GM12878 (cell line): ENCODE results near the gene RNASEH2B. TPM values are rescaled to one million over a fixed set of nuclear protein-coding genes. Genes with fewer than 3 reads are reported as not detected.
A peak's percentile ranks its signal among the peaks of the same experiment; 100 is the strongest.

Experiments used
- ATAC-seq: fragments of 200-7000 bp; cut with Tn5 transposase; 3 replicates; pipeline ENCODE4 v1.9.1; 2020; ENCODE audit warnings: mild to moderate bottlenecking, moderate library complexity
- Bru-seq: library from RNA; stranded (reverse); fragments of 400-500 nt; gene quantifications from one replicate; lab custom pipeline; 2021; lab: Mats Ljungman, UMichigan
- BruChase-seq, 2 experiments: library from RNA; stranded (reverse); fragments of 400-500 nt; gene quantifications; one replicate each; lab custom pipeline; 2021; lab: Mats Ljungman, UMichigan
- BruUV-seq: library from RNA; stranded (reverse); fragments of 400-500 nt; replicated peaks from 2 replicates; lab custom pipeline; 2021; lab: Mats Ljungman, UMichigan
- CTCF ChIA-PET: fragments of 300-600 bp; sonication (Branson Sonifier 250); formaldehyde crosslinking; extraction: SDS; loops from one replicate; lab custom pipeline; 2021; ENCODE audit warnings: inconsistent platforms; lab: Yijun Ruan, JAX
- POLR2A ChIA-PET: fragments of 350-600 bp; formaldehyde crosslinking; extraction: SDS; loops from one replicate; lab custom pipeline; 2021; ENCODE audit warnings: inconsistent platforms; lab: Charles Lee
- RAD21 ChIA-PET: fragments of 300-600 bp; sonication (Branson Sonifier 250); formaldehyde crosslinking; loops from one replicate; lab custom pipeline; 2023; ENCODE audit warnings: antibody characterized with exemption; ENCODE audit not compliant: unreplicated experiment; lab: Charles Lee
- SMC1A ChIA-PET: fragments of 300-600 bp; sonication (Branson Sonifier 250); formaldehyde crosslinking; loops from one replicate; lab custom pipeline; 2023; ENCODE audit not compliant: unreplicated experiment, uncharacterized antibody; lab: Charles Lee
- DNase-seq: peaks from one replicate; pipeline ENCODE4 v3.0.0-alpha.2; 2011; ENCODE audit warnings: low read depth, low spot score
- FAIRE-seq: peaks from 3 replicates; lab custom pipeline; 2011; peaks lifted over from hg19 to GRCh38; lab: Jason Lieb, UNC
- H2AFZ ChIP-seq: 2 replicates; pipeline ENCODE4 v1.6.0; 2011; ENCODE audit warnings: low read depth, low read length, control low read depth; ENCODE audit not compliant: control insufficient read depth
- H3K27ac ChIP-seq: 2 replicates; pipeline ENCODE4 v1.5.1; 2011; ENCODE audit warnings: control low read depth; ENCODE audit not compliant: control insufficient read depth, insufficient read depth
- H3K27me3 ChIP-seq, 2 experiments: replicated peaks in 1 of 2; 2 replicates each; pipeline versions ENCODE4 v1.6.0 to v1.6.1; 2011; ENCODE audit warnings: low read length in 1 of 2; ENCODE audit not compliant: control insufficient read depth in 2 of 2, insufficient read depth in 2 of 2
- H3K36me3 ChIP-seq, 2 experiments: 2 replicates each; pipeline ENCODE4 v1.5.1; 2011; ENCODE audit warnings: low read length in 1 of 2; ENCODE audit not compliant: control insufficient read depth in 2 of 2, insufficient read depth in 2 of 2
- H3K4me1 ChIP-seq: 2 replicates; pipeline ENCODE4 v1.6.1; 2011; ENCODE audit warnings: mild to moderate bottlenecking, low read length, moderate library complexity, mixed read lengths; ENCODE audit not compliant: control insufficient read depth, insufficient read depth
- H3K4me2 ChIP-seq: 2 replicates; pipeline ENCODE4 v1.6.0; 2011; ENCODE audit warnings: control low read depth; ENCODE audit not compliant: control insufficient read depth, insufficient read depth
- H3K4me3 ChIP-seq: fragments of 200-600 bp; sonication (generic); 2 replicates; pipeline ENCODE4 v1.5.1; 2016
- H3K79me2 ChIP-seq: 2 replicates; pipeline ENCODE4 v1.6.0; 2011; ENCODE audit warnings: low read length; ENCODE audit not compliant: control insufficient read depth, insufficient read depth
- H3K9ac ChIP-seq: 2 replicates; pipeline ENCODE4 v1.8.0; 2011; ENCODE audit warnings: low read length, control low read depth, mixed read lengths; ENCODE audit not compliant: control insufficient read depth, insufficient read depth
- H3K9me3 ChIP-seq: replicated peaks from 3 replicates; pipeline ENCODE4 v1.5.1; 2011; ENCODE audit warnings: mild to moderate bottlenecking, low read length; ENCODE audit not compliant: control insufficient read depth, insufficient read depth
- H4K20me1 ChIP-seq: 2 replicates; pipeline ENCODE4 v1.6.0; 2011; ENCODE audit not compliant: control insufficient read depth, insufficient read depth
- BMI1 ChIP-seq: fragments of 450-650 bp; IDR thresholded peaks from 2 replicates; pipeline ENCODE4 v1.6.1; 2016; ENCODE audit warnings: mild to moderate bottlenecking, moderate library complexity, borderline replicate concordance
- CUX1 ChIP-seq: IDR thresholded peaks from 2 replicates; pipeline ENCODE4 v1.6.1; 2012; ENCODE audit warnings: improper control_type of control experiment, low read depth, low read length; ENCODE audit not compliant: insufficient replicate concordance
- FOXM1 ChIP-seq: IDR thresholded peaks from 2 replicates; pipeline ENCODE4 v1.6.1; 2012; ENCODE audit warnings: low read depth, mild to moderate bottlenecking, inconsistent platforms, low read length, moderate library complexity
- NR2C2 ChIP-seq: IDR thresholded peaks from 2 replicates; pipeline ENCODE4 v1.6.1; 2011; ENCODE audit warnings: borderline replicate concordance, low read depth; ENCODE audit not compliant: control insufficient read depth, insufficient read length
- ZNF687 ChIP-seq: fragments of 450-650 bp; IDR thresholded peaks from 2 replicates; pipeline ENCODE4 v1.6.1; 2017; ENCODE audit warnings: mild to moderate bottlenecking, moderate library complexity
- ZZZ3 ChIP-seq: IDR thresholded peaks from 2 replicates; pipeline ENCODE4 v1.6.1; 2011; ENCODE audit warnings: low read depth; ENCODE audit not compliant: control insufficient read depth, insufficient read length
- WGBS: methylation state at CpG from one replicate; pipeline ENCODE4 v1.1.6; 2016; ENCODE audit warnings: low lambda C conversion rate; ENCODE audit not compliant: insufficient replicate concordance, insufficient coverage; ENCODE audit errors: missing lambda C conversion rate; 5-methylcytosine and 5-hydroxymethylcytosine counted together
- in situ Hi-C: fragments of 300-500 bp; cut with MboI; formaldehyde crosslinking; loops from 9 replicates; pipeline ENCODE4 v1.14.3; 2018; ENCODE audit warnings: mixed read lengths
- intact Hi-C: fragments of 100-400 bp; cut with micrococcal nuclease; formaldehyde crosslinking; loops from one replicate; pipeline ENCODE4 v1.14.2; 2022; ENCODE audit not compliant: unreplicated experiment
- long read RNA-seq, 2 experiments: library from polyadenylated mRNA; unstranded; transcript quantifications; one replicate each; pipeline ENCODE4 v2.0.0, GENCODE V29; 2019 to 2020
- polyA minus RNA-seq, 3 experiments: library from RNA; depleted of rRNA, polyadenylated mRNA; stranded (reverse); fragments of >200 nt; gene quantifications; 2 replicates each; pipeline ENCODE4 v1.2.3, GENCODE V29; 2011
- polyA plus RNA-seq, 11 experiments: library from polyadenylated mRNA; depleted of rRNA in 4 of 11; unstranded in 6 of 11; stranded (reverse) in 5 of 11; fragments of >200 nt; fragmentation: Nextera tagmentation in 4 of 11; fragmentation: Illumina TruSeq in 1 of 11; extraction: Ambion mirVana in 4 of 11; extraction: Trizol in 1 of 11; gene quantifications; 1 replicate in 1 of 11; 2 replicates in 10 of 11; pipeline versions ENCODE4 v1.2.1 to v1.2.3, GENCODE V29; 2011 to 2016; ENCODE audit warnings: inconsistent platforms in 2 of 11, missing spikeins in 2 of 11, low read depth in 1 of 11
- total RNA-seq, 4 experiments: library from RNA; depleted of rRNA in 3 of 4; stranded (reverse); fragments of >200 nt in 3 of 4; fragmentation: Illumina TruSeq in 1 of 4; extraction: Trizol in 1 of 4; gene quantifications; 2 replicates each; pipeline versions ENCODE4 v1.2.1 to v1.2.3, GENCODE V29; 2013 to 2021

The RNASEH2B gene
- 180 and 186 TPM in 2 replicates for total RNA-seq (2013; cell fraction: nucleolus; rRNA removed)
- 89.0 and 109 TPM in 2 replicates for total RNA-seq (2014; rRNA removed)
- total RNA-seq (2014; rRNA removed; fragmentation: Illumina TruSeq; extraction: Trizol), result 126 and 129 TPM in 2 replicates
- 70.1 and 71.8 TPM in 2 replicates for total RNA-seq (2021)
- 40.5 TPM for polyA plus RNA-seq (2011; ENCODE audit: low read depth)
- polyA plus RNA-seq (2011; rRNA removed), result 106 and 158 TPM in 2 replicates
- polyA plus RNA-seq (2011; cell fraction: cytosol; rRNA removed), result 29.8 and 36.2 TPM in 2 replicates
- polyA plus RNA-seq (2011; cell fraction: nucleus; rRNA removed), result 56.4 and 58.2 TPM in 2 replicates
- polyA plus RNA-seq (2012), result 64.6 and 76.0 TPM in 2 replicates
- 148 and 164 TPM in 2 replicates for polyA plus RNA-seq (2014; fragmentation: Illumina TruSeq; extraction: Trizol)
- polyA plus RNA-seq (2014; fragmentation: Nextera tagmentation; extraction: Ambion mirVana), result 10 to 100 TPM; 64.9 to 73.5 TPM
- polyA plus RNA-seq (2014; rRNA removed), result 61.6 and 78.7 TPM in 2 replicates
- polyA plus RNA-seq (2016; fragmentation: Nextera tagmentation; extraction: Ambion mirVana), result 100 to 1,000 TPM; 115 to 140 TPM
- polyA minus RNA-seq (2011; rRNA and poly(A)+ RNA removed), result 50.7 and 57.1 TPM in 2 replicates
- 11.8 and 15.8 TPM in 2 replicates for polyA minus RNA-seq (2011; cell fraction: cytosol; rRNA and poly(A)+ RNA removed)
- polyA minus RNA-seq (2011; cell fraction: nucleus; rRNA and poly(A)+ RNA removed), result 103 and 164 TPM in 2 replicates
- Bru-seq, nascent RNA, result percentile 77 among the genes with signal in this experiment
- BruChase-seq, experiment 1, labeled RNA remaining after a 6-hour chase, result percentile 63 among the genes with signal in this experiment
- BruChase-seq, experiment 2, labeled RNA remaining after a 2-hour chase, result percentile 70 among the genes with signal in this experiment
- long read RNA-seq, experiment 1, full-length matches to known transcripts, result 55 of 61 reads
- long read RNA-seq, experiment 1, partial matches to known transcripts, result 2 of 61 reads
- long read RNA-seq, experiment 1, other reads (novel, unspliced or antisense), result 4 of 61 reads
- long read RNA-seq, experiment 2, full-length matches to known transcripts, result 129 of 168 reads
- long read RNA-seq, experiment 2, partial matches to known transcripts, result 14 of 168 reads
- long read RNA-seq, experiment 2, other reads (novel, unspliced or antisense), result 25 of 168 reads

GRCh38 chr13:50909605-50910484 lies at the start of gene RNASEH2B:
Gene RNASEH2B (plus strand): TSS chr13:50909791. CDS start chr13:50910077, 286 bp downstream.
- ChIA-PET RAD21 (interaction anchor here (0.7 to 5.7 kb wide), 8 partner anchors 9 to 973 kb away, joined by 3 to 68 read pairs (median 4); partner anchors contain the start of genes SPRYD7 and TRIM13), SMC1A (interaction anchor here (0.7 to 7.8 kb wide), 5 partner anchors 9 to 912 kb away, joined by 3 to 141 read pairs (median 3); no protein-coding TSS in a partner anchor), CTCF (interaction anchor here (0.7 to 5.8 kb wide), 7 partner anchors 12 to 933 kb away, joined by 3 to 85 read pairs (median 5); no protein-coding TSS in a partner anchor), POLR2A (interaction anchor here (0.8 to 5.3 kb wide), 4 partner anchors 8 to 97 kb away, joined by 3 to 39 read pairs (median 6); no protein-coding TSS in a partner anchor)
- FAIRE-seq (no peak), ATAC-seq (peak; percentile 83), DNase-seq (no peak)
- H3K4me1 ChIP-seq, result peaks cover 11% of the 10 kb centered on the region; the same call in 1 of the 2 replicates
- in situ Hi-C loops (loop anchor here (5.0 to 10.0 kb wide), 5 partner anchors 103 to 933 kb away; partner anchors contain the start of gene TRIM13), intact Hi-C loops (loop anchor here (1.0 to 5.0 kb wide), 8 partner anchors 17 to 973 kb away; partner anchors contain the start of genes SPRYD7 and TRIM13)
- H4K20me1 ChIP-seq, result no peaks in the 10 kb centered on the region
- peaks cover 55% of the 10 kb centered on the region for H3K79me2 ChIP-seq
- no peaks in the 10 kb centered on the region for H3K36me3 ChIP-seq
- H2AFZ ChIP-seq, result peak within 1 kb of the TSS; percentile 76
- WGBS, result under 1% methylated on average over 90 of the region's 107 CpGs
- H3K9ac ChIP-seq, result peak within 1 kb of the TSS; percentile 100
- H3K9me3 ChIP-seq, result no peaks in the 10 kb centered on the region
- H3K27ac ChIP-seq, result peak within 1 kb of the TSS; percentile 99
- peak within 1 kb of the TSS; percentile 98 for H3K4me2 ChIP-seq
- BruUV-seq, result TSS peak; percentile 90
- no peaks in the 10 kb centered on the region for H3K27me3 ChIP-seq
- H3K4me3 ChIP-seq, result peak within 1 kb of the TSS; percentile 95
- no peak; the same call in 1 of the 2 replicates for TF ChIP-seq FOXM1
- no peak for TF ChIP-seq ZZZ3
- no peak for TF ChIP-seq BMI1
- TF ChIP-seq CUX1, result no peak
- TF ChIP-seq NR2C2, result no peak
- peak; percentile 77 for TF ChIP-seq ZNF687
